ENCODE data around the gene ANKRD61. TPM values are rescaled to one million over a fixed set of nuclear protein-coding genes. Genes with fewer than 3 reads are reported as not detected.
A peak's percentile ranks its signal among the peaks of the same experiment; 100 is the strongest.
"Not testable (repeated sequence)": the region's sequence is repeated elsewhere in the genome, so short reads cannot be mapped to it uniquely, and the experiment has no call there.

The ANKRD61 gene
- total RNA-seq, 5 donors from 2014 or later (not counting 1 experiment from before 2014, with no cell fraction given): not detected

DNA sequence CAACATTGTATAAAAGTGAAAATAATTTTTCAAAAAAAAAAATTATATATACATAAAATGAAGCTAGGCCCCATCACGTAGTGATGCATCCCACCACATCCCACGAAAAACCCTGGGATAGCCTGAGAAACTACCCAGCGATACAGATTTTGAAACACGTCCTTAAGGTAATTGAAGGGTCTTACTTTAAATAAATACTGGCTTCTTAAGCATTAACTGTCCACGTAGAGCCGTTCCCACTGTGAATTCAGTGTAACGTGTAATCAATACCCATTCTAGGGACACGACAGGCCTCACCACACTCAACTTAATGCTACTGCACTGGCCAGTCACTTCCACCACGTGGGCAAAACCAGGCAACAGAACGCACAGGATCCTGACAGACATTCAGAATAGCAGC is 4.0 kb downstream of the ANKRD61 start:
- WGBS (ENCODE audit: insufficient coverage): 96% methylated on average over 5 of the region's 10 CpGs
- no peak overlapping the region for H3K4me3 Mint-ChIP-seq

DNA sequence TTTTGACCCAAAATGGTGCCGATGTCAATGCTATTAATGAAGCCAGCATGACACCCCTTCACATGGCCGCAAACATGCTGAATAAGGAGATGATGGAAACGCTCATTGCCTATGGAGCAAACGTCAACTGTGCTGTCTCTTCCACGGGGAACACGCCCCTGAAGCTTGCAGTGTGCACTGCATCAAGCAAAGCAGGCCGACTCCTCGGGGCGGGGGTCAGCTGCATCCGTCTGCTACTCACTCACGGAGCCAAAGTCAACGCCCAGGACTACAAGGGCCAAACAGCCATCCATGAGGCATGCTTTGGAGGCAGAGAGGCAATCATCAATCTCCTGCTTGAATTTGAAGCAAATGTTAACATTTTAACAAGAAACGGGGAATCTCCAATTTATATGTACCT is 4.5 kb downstream of the ANKRD61 start:
- peaks cover 0 to 16% (median 12%) of the 10 kb centered on the region in 3 donors for H3K4me1 Mint-ChIP-seq
- Histone ChIP-seq H3K27ac (ENCODE audit: low read length) (no peak overlapping the region), H3K9me3 (no peaks in the 10 kb centered on the region), H3K36me3 (ENCODE audit: control insufficient read depth in 2 of 2, extremely low read depth in 1 of 2, insufficient read depth in 1 of 2, low read length in 1 of 2) (peaks cover 9 to 76% of the 10 kb centered on the region in 2 donors), H3K4me1 (ENCODE audit: control insufficient read depth in 1 of 2, extremely low read depth in 1 of 2, insufficient read depth in 2 of 2, low read length in 2 of 2) (peaks cover 0 to 15% of the 10 kb centered on the region in 2 experiments), H3K27me3 (replicated peaks in 1 of 2; ENCODE audit: control insufficient read depth in 2 of 2, extremely low read depth in 1 of 2, insufficient read depth in 2 of 2, low read length in 1 of 2) (no peaks in the 10 kb centered on the region), H3K4me3 (ENCODE audit: control insufficient read depth in 1 of 2, extremely low read depth in 1 of 2, low read length in 1 of 2) (no peak overlapping the region)
- ATAC-seq (replicated peaks in 1 of 4) (no peak), DNase-seq (no peak)
- no peaks in the 10 kb centered on the region for H3K27me3 Mint-ChIP-seq
- no peak overlapping the region for H3K27ac Mint-ChIP-seq
- peaks cover 45% of the 10 kb centered on the region for H3K36me3 Mint-ChIP-seq
- POLR2A ChIA-PET: no interaction called here
- whole genome bisulfite sequencing (ENCODE audit: insufficient coverage): 99% methylated on average over 13 of the region's 13 CpGs
- H3K4me3 Mint-ChIP-seq: no peak overlapping the region
- CTCF ChIA-PET: no interaction called here
- H3K9me3 Mint-ChIP-seq: no peaks in the 10 kb centered on the region

More for the DNA sequence above, 4.0 kb downstream of the ANKRD61 start:
- Mint-ChIP-seq H3K4me1 (peaks cover 0 to 16% (median 12%) of the 10 kb centered on the region in 3 donors), H3K27me3 (no peaks in the 10 kb centered on the region), H3K27ac (no peak overlapping the region), H3K36me3 (peaks cover 42% of the 10 kb centered on the region), H3K9me3 (no peaks in the 10 kb centered on the region)
- ChIA-PET CTCF (no interaction called here), POLR2A (interaction anchor here in 1 of 2 donors (0.5 kb wide), 1 partner anchor 337 kb away, joined by 3 read pairs; no protein-coding TSS in a partner anchor)
- no peaks in the 10 kb centered on the region for H3K9me3 ChIP-seq
- no peak overlapping the region for H3K27ac ChIP-seq (ENCODE audit: low read length)
- DNase-seq (no peak), ATAC-seq (replicated peaks in 1 of 4) (no peak)
- H3K4me1 ChIP-seq (ENCODE audit: control insufficient read depth in 1 of 2, extremely low read depth in 1 of 2, insufficient read depth in 2 of 2, low read length in 2 of 2): peaks cover 0 to 15% of the 10 kb centered on the region in 2 experiments
- H3K4me3 ChIP-seq (ENCODE audit: control insufficient read depth in 1 of 2, extremely low read depth in 1 of 2, low read length in 1 of 2): no peak overlapping the region
- no peaks in the 10 kb centered on the region for H3K27me3 ChIP-seq (replicated peaks in 1 of 2; ENCODE audit: control insufficient read depth in 2 of 2, extremely low read depth in 1 of 2, insufficient read depth in 2 of 2, low read length in 1 of 2)
- H3K36me3 ChIP-seq (ENCODE audit: control insufficient read depth in 2 of 2, extremely low read depth in 1 of 2, insufficient read depth in 1 of 2, low read length in 1 of 2): peaks cover 6 to 72% of the 10 kb centered on the region in 2 donors

GRCh38 chr7:6049780-6050179 is 18.6 kb downstream of the ANKRD61 start:
- Histone ChIP-seq H3K4me1 (ENCODE audit: control insufficient read depth in 1 of 2, extremely low read depth in 1 of 2, insufficient read depth in 2 of 2, low read length in 2 of 2) (no peaks in the 10 kb centered on the region), H3K27ac (ENCODE audit: low read length) (no peak overlapping the region), H3K27me3 (replicated peaks in 1 of 2; ENCODE audit: control insufficient read depth in 2 of 2, extremely low read depth in 1 of 2, insufficient read depth in 2 of 2, low read length in 1 of 2) (no peaks in the 10 kb centered on the region), H3K4me3 (ENCODE audit: control insufficient read depth in 1 of 2, extremely low read depth in 1 of 2, low read length in 1 of 2) (no peak overlapping the region), H3K9me3 (no peaks in the 10 kb centered on the region), H3K36me3 (ENCODE audit: control insufficient read depth in 2 of 2, extremely low read depth in 1 of 2, insufficient read depth in 1 of 2, low read length in 1 of 2) (peaks cover 11 to 52% of the 10 kb centered on the region in 2 donors)
- ChIA-PET POLR2A (no interaction called here), CTCF (no interaction called here)
- ATAC-seq (replicated peaks in 1 of 4) (no peak), DNase-seq (no peak)
- H3K4me1 Mint-ChIP-seq: peaks cover 2 to 5% (median 2%) of the 10 kb centered on the region in 3 donors
- no peaks in the 10 kb centered on the region for H3K27me3 Mint-ChIP-seq
- H3K36me3 Mint-ChIP-seq: peaks cover 18% of the 10 kb centered on the region
- H3K27ac Mint-ChIP-seq: no peak overlapping the region
- WGBS (ENCODE audit: insufficient coverage): no CpG with 5 or more reads among the region's 4 CpGs
- no peak overlapping the region for H3K4me3 Mint-ChIP-seq
- no peaks in the 10 kb centered on the region for H3K9me3 Mint-ChIP-seq

GRCh38 chr7:6051185-6051584 is 20.0 kb downstream of the ANKRD61 start:
- ATAC-seq (replicated peaks in 1 of 4); DNase-seq; CTCF ChIA-PET; H3K27ac Mint-ChIP-seq; H3K27me3 ChIP-seq (replicated peaks in 1 of 2; ENCODE audit: control insufficient read depth in 2 of 2, extremely low read depth in 1 of 2, insufficient read depth in 2 of 2, low read length in 1 of 2); H3K9me3 Mint-ChIP-seq; H3K27ac ChIP-seq (ENCODE audit: low read length); H3K27me3 Mint-ChIP-seq; H3K4me3 ChIP-seq (ENCODE audit: control insufficient read depth in 1 of 2, extremely low read depth in 1 of 2, low read length in 1 of 2); POLR2A ChIA-PET; H3K9me3 ChIP-seq; H3K4me3 Mint-ChIP-seq; H3K4me1 ChIP-seq (ENCODE audit: control insufficient read depth in 1 of 2, extremely low read depth in 1 of 2, insufficient read depth in 2 of 2, low read length in 2 of 2): not testable (repeated sequence)
- 98% methylated on average over 8 of the region's 9 CpGs for WGBS (ENCODE audit: insufficient coverage)
- peaks cover 7 to 41% of the 10 kb centered on the region in 2 donors for H3K36me3 ChIP-seq (ENCODE audit: control insufficient read depth in 2 of 2, extremely low read depth in 1 of 2, insufficient read depth in 1 of 2, low read length in 1 of 2)
- peaks cover 5 to 11% (median 11%) of the 10 kb centered on the region in 3 donors for H3K4me1 Mint-ChIP-seq
- H3K36me3 Mint-ChIP-seq: peaks cover 21% of the 10 kb centered on the region

- Histone ChIP-seq H3K27ac (ENCODE audit: low read length) (no peak overlapping the region), H3K4me1 (ENCODE audit: control insufficient read depth in 1 of 2, extremely low read depth in 1 of 2, insufficient read depth in 2 of 2, low read length in 2 of 2) (peaks cover 9 to 32% of the 10 kb centered on the region in 2 experiments), H3K36me3 (ENCODE audit: control insufficient read depth in 2 of 2, extremely low read depth in 1 of 2, insufficient read depth in 1 of 2, low read length in 1 of 2) (peaks cover 0 to 16% of the 10 kb centered on the region in 2 donors), H3K27me3 (replicated peaks in 1 of 2; ENCODE audit: control insufficient read depth in 2 of 2, extremely low read depth in 1 of 2, insufficient read depth in 2 of 2, low read length in 1 of 2) (no peaks in the 10 kb centered on the region), H3K9me3 (no peaks in the 10 kb centered on the region), H3K4me3 (ENCODE audit: control insufficient read depth in 1 of 2, extremely low read depth in 1 of 2, low read length in 1 of 2) (no peak overlapping the region)
- POLR2A ChIA-PET: interaction anchor here (0.6 to 0.8 kb wide), 2 partner anchors 59 to 60 kb away, joined by 3 read pairs; no protein-coding TSS in a partner anchor
- WGBS (ENCODE audit: insufficient coverage): no CpG with 5 or more reads among the region's 1 CpG
- ATAC-seq (replicated peaks in 1 of 4) (no peak), DNase-seq (no peak)
- Mint-ChIP-seq H3K27me3 (no peaks in the 10 kb centered on the region), H3K9me3 (no peaks in the 10 kb centered on the region), H3K36me3 (peaks cover 11% of the 10 kb centered on the region), H3K4me1 (peaks cover 24 to 34% (median 29%) of the 10 kb centered on the region in 3 donors), H3K27ac (no peak overlapping the region), H3K4me3 (no peak overlapping the region)
- CTCF ChIA-PET: interaction anchor here in 1 of 2 donors (0.8 to 0.9 kb wide), 2 partner anchors 32 to 51 kb away, joined by 3 to 7 read pairs; no protein-coding TSS in a partner anchor
Observed at GRCh38 chr7:6056616-6057015, 25.4 kb downstream of the ANKRD61 start.

GRCh38 chr7:6057316-6058129 is 26.3 kb downstream of the ANKRD61 start:
- Mint-ChIP-seq H3K36me3 (peaks cover 11% of the 10 kb centered on the region), H3K4me3 (peak overlapping the region; percentile 96 to 99 (median 98)), H3K27me3 (no peaks in the 10 kb centered on the region), H3K4me1 (peaks cover 24 to 34% (median 29%) of the 10 kb centered on the region in 3 donors), H3K27ac (peak overlapping the region; percentile 11 to 43), H3K9me3 (no peaks in the 10 kb centered on the region)
- CTCF ChIA-PET: interaction anchor here (0.6 to 0.9 kb wide), 3 partner anchors 33 to 160 kb away, joined by 3 to 7 read pairs (median 3); no protein-coding TSS in a partner anchor
- no peaks in the 10 kb centered on the region for H3K27me3 ChIP-seq (replicated peaks in 1 of 2; ENCODE audit: control insufficient read depth in 2 of 2, extremely low read depth in 1 of 2, insufficient read depth in 2 of 2, low read length in 1 of 2)
- peaks cover 9 to 32% of the 10 kb centered on the region in 2 experiments for H3K4me1 ChIP-seq (ENCODE audit: control insufficient read depth in 1 of 2, extremely low read depth in 1 of 2, insufficient read depth in 2 of 2, low read length in 2 of 2)
- DNase-seq: no peak
- peak overlapping the region; percentile 85 to 91 for H3K4me3 ChIP-seq (ENCODE audit: control insufficient read depth in 1 of 2, extremely low read depth in 1 of 2, low read length in 1 of 2)
- no peak for ATAC-seq (replicated peaks in 1 of 4)
- WGBS (ENCODE audit: insufficient coverage): 80% methylated on average over 2 of the region's 14 CpGs
- POLR2A ChIA-PET: interaction anchor here in 1 of 2 donors (0.5 to 0.7 kb wide), 2 partner anchors 48 to 74 kb away, joined by 4 to 5 read pairs; no protein-coding TSS in a partner anchor
- no peak overlapping the region for H3K27ac ChIP-seq (ENCODE audit: low read length)
- peaks cover 0 to 15% of the 10 kb centered on the region in 2 donors for H3K36me3 ChIP-seq (ENCODE audit: control insufficient read depth in 2 of 2, extremely low read depth in 1 of 2, insufficient read depth in 1 of 2, low read length in 1 of 2)
- no peaks in the 10 kb centered on the region for H3K9me3 ChIP-seq
